22Rv1 (cell line): ENCODE results near the gene ERGIC1.

Experiments used
- CTCF ChIP-seq: fragments of 450-650 bp; IDR thresholded peaks from 2 replicates; pipeline ENCODE4 v1.5.1; 2017; ENCODE audit warnings: mild to moderate bottlenecking
- ZFX ChIP-seq: fragments of 450-650 bp; IDR thresholded peaks from 2 replicates; pipeline ENCODE4 v1.6.1; 2017; ENCODE audit warnings: antibody characterized with exemption, borderline replicate concordance

DNA sequence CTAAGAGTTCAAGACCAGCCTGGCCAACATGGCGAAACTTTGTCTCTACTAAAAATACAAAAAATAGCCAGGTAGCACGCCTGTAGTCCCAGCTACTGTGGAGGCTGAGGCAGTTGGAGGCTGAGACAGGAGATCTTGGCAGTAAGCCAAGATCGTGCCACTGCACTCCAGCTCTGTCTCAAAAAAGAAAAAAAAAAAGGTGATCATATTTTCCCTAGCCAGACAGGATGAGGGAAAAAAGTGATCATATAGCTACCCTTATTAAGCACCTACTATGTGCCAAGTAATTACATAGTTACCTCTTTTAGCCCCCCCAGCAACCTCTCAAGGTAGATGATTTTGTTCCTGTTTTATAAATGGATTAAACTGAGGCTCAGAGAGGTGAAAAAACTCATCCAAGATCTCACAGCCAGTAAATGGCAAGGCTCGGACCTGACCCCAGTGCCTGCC, 107.0 kb downstream of the ERGIC1 start:
- TF ChIP-seq CTCF (no peak), ZFX (no peak)
